HG03460 (cell line): ENCODE measurements around the gene TANGO2.

Experiments used
- ATAC-seq: cut with Tn5 transposase; IDR thresholded peaks from one replicate; pipeline ENCODE4 v1.9.1; 2021; ENCODE audit not compliant: unreplicated experiment

Gene TANGO2

GRCh38 chr22:20024650-20025397 is 3.9 kb downstream of the TANGO2 start:
- no peak for ATAC-seq

DNA sequence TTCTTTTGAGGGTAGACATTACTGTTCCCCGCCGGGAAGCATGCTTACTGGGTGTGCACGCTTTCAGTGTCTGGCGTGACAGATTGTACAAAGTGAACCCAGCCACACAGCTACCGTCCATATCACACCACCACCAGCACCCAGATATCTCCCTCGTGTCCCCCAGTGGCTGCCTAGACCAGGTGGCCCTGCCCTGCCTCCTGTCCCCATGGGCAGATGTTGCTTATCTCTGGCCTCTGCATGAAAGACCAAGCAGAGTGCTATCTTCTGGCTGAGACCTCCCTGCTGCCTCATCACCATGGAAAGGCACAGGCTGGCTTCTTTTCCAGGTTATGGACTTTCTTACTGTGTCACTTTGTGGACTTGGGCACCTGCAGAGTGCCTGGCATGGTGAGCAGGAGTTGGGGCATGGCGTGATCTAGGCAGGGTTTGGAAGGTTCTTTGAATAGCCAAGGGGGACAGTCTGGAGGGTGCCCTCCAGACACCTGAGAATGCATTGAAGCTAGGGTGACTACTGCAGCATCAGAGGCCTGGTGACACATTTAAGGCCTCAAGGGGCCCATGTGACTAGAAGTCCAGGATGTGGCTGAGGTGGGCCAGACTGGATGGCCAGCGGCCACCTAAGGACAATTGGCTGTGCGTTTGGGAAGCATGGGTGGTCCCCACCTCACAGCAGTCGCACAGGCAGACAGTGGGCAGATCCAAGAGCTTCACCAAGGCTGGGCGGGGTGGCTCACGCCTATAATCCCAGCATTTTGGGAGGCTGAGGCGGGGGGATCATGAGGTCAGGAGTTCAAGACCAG is 4.7 kb downstream of the TANGO2 start:
- ATAC-seq: no peak

GRCh38 chr22:20026204-20026908 is 5.4 kb downstream of the TANGO2 start:
- ATAC-seq: no peak

DNA sequence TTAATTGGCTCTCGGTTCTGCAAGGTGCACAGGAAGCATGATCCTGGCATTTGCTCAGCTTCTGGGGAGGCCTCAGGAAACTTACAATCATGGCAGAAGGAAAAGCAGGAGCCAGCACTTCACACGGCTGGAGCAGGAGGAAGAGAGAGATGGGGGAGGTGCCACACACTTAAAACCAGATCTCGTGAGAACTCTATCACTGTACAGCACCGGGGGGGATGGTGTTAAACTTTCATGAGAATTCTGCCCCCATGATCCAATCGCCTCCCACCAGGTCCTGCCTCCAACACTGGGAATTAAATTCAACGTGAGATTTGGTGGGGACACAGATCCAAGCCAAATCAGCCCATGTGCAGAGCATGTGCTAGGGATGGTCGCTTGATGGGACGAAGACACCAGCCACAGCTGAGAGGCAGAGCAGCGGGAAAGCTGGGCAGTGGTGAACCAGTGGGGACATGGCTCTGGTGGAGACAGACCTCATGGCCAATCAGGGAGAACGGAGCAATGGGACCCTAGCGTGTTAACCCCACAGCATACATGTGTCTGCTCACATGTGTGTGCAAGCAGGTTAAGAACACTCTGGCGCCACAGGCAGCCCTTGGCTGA is 6.2 kb downstream of the TANGO2 start:
- no peak for ATAC-seq

DNA sequence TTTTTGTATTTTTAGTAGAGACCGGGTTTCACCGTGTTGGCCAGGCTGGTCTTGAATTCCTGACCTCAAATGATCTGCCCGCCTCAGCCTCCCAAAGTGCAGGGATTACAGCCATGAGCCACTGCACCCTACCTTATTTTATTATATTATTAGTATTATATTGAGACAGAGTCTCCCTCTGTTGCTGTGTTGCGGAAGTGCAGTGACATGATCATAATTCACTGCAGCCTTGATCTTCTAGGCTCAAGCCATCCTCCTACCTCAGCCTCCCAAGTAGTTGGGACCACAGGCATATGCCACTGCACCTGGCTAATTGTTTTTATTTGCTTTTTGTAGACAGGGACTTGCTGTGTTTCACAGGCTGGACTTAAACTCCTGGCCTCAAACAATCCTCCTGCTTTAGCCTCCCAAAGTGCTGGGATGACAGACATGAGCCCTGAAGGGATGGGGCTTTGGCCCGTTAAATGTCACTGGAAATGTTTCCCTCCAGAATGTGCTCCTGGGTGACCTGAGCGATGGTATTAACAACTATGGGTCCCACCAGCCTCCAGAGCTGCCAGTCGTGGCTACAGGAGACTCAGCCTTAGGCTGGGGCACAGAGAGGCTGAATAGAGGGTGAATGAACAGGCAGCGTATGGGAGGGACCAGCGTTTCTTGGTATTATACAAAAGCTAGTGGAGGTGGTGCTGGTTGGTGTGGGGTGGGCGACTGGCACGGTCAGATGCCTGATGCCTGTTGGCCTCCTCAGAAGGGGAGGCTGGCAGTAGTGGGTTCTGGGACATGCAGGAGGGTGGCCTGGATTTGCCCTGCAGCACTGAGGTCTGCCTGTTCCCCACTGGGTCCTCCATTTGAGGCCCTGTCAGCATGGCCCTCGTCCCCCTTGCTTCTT is 7.3 kb downstream of the TANGO2 start:
- no peak for ATAC-seq

GRCh38 chr22:20028855-20029549 is 8.1 kb downstream of the TANGO2 start:
- no peak for ATAC-seq

DNA sequence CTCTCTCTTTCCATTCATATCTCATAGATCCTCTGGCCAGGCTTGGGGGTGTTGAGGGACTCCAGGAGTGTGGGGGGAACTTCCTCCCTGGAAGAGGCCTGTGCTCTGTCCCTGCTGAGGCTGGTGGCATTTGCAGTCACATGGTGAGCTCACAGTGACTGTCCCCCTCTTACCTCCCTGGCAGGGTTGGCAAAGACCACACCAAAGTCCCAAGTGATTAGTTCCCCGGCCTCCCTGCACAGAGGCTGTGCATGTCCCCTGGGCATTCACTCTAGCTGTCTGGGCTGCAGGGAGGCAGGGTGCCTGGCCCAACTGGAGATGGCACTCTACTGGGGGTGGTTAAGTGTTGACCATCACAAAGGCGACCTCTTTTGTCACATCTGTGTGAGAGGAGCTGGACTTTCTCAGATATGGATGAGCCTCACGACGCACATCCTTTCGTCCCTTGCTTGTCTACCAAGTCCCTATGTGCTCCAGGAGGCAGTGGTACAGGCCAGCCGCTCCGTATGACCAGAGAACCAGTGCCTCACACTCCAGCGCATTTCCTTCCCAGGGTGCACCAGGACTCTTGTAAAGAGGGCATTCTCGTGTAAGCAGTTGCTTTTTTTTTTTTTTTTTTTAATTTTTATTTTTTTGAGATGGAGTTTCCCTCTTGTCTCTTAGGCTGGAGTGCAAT is 8.8 kb downstream of the TANGO2 start:
- ATAC-seq: no peak

- ATAC-seq: no peak
Measured at GRCh38 chr22:20031732-20032406, 11.0 kb downstream of the TANGO2 start.

DNA sequence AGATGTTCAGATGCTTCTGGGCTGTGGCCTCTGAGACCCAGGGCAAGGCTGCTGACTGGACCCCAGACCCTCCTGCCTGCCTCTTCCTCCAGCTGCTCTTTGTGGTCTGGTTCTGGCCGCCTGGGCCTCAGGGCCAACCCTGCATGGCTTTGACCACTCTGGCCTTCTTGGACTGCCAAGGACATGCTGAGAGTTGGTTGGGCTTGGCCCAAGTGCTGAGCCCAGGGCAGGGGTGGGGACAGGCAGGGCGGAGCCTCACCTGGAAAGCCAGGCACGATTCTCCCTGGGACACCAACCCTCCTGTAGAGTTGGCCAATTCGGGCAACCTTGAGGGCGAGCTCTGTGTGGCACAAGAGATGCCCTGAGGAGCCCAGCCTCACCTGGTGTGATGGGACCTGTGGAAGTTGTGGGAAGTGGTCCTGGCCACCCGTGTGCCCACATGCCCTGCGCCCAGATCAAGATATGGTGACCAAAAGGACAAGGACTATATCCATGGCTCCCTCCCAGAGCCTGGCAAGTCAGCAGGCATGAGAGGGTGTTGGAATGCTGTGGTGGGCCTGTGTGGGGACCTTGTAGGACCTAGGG is 11.6 kb downstream of the TANGO2 start:
- no peak for ATAC-seq

- no peak for ATAC-seq
Measured at GRCh38 chr22:20033045-20033706, 12.3 kb downstream of the TANGO2 start.

DNA sequence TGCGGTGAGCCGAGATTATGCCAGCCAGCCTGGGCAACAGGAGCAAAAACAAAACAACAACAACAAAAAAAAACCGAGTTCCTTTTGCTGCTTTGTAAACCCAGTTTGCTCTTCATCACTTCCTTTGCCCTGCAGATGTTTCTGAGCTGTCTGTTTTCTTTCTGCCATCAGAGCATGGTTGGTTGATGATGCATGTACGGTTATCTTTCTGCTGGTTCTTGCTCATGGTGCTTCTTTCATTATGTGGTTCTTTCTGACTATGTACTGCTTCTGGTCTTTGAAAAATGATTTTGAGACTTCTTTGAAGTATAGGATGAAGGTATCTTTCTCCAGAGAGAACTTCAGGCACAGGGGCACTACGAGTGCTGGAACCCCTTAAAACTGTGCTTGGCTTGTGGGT is 13.2 kb downstream of the TANGO2 start:
- no peak for ATAC-seq

- no peak for ATAC-seq
Measured at GRCh38 chr22:20035375-20036083, 14.6 kb downstream of the TANGO2 start.

DNA sequence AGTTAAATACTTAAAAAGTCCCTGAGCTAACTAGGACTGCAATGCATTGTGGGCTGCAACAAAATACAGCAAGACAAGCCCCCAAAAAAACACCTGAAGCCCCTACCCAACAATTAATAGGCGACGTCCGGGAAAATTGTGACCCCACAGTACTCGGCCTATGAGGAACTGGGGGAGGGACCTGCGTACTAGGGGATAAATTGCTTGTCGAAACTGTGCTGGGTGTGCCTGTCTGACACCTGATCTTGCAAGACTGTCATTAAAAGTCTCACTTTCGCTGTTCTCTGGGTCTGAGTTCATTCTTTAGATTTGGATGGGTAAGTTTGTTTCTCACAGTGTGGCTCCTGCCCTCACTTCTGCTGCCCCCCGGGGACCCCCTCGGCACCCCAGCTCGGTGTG is 15.2 kb downstream of the TANGO2 start:
- no peak for ATAC-seq

DNA sequence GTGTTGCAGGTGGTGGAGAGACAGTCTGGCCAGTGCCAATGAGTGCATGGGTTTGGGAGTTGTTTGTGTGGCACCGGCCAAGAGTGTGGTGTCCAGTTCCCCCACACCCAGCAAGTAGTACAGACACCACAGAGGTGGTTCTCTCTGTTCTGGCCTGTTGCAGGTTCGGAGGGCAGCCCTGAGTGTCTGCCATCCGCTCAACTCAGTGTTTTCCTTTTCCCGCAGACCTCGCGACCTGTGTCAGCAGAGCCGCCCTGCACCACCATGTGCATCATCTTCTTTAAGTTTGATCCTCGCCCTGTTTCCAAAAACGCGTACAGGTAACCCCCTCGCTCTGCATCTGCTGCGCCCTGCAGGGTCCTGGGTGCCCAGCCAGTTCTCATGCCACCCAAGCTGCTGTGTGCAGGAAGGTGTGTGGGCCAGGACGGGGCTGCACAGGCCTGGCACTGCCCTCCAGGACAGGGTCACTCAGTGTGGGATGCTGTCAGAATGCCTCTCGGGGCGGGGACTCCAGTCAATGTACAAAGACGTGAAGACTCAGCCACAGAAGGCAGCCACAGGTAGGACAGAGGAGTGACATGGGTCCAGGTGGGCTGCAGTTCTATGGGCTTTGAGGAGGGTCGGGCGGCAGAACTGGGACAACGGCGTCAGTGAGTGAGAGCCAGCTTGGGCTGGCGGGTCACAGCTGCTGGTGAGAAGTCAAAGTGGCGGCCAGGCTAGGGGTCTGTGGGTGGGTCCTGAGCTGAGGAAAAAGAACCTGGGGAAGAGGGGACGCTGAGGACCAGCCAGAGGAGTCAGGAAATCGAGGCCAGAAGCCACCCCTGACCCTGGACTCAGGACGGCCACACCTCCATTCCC is 15.9 kb downstream of the TANGO2 start:
- ATAC-seq: no peak

GRCh38 chr22:20037419-20037818 is 16.5 kb downstream of the TANGO2 start:
- ATAC-seq: no peak

DNA sequence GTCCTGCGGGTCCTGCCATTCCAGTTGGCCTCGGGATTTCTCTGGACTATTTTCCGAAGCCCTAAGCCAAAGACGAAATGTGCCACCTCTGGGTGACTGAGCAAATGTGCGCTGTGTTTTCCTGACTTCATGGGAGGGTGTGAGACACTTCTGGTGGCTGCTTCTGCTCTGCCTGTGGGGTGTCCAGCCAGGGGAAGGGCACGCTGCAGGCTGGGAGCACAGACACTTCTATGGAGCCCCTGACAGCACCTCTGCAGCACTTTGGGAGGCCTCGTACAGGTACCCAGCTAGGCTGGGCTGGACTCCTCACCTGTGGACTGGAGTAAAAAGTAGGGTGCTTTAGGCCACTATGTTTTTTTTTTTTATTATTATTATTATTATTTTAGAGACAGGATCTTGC is 17.7 kb downstream of the TANGO2 start:
- ATAC-seq: no peak
